CD14-positive monocyte (primary cell): ENCODE results near the gene CMTM5. TPM values are rescaled to one million over a fixed set of nuclear protein-coding genes. Genes with fewer than 3 reads are reported as not detected.

Source experiments
- DNase-seq, 3 donors: peaks; one replicate each; pipeline ENCODE4 v3.0.0-alpha.2; 2011 to 2022
- H2AFZ ChIP-seq: 2 replicates; pipeline ENCODE4 v1.6.0; 2012; ENCODE audit warnings: mild to moderate bottlenecking, low read depth, low read length, inconsistent platforms; ENCODE audit not compliant: insufficient read depth, poor library complexity, severe bottlenecking
- H3K27ac ChIP-seq, 2 donors: 1 replicate in 1 of 2; 2 replicates in 1 of 2; pipeline ENCODE4 v1.5.1; 2012 to 2013; ENCODE audit warnings: low read length in 2 of 2, control low read depth in 1 of 2, inconsistent platforms in 1 of 2, low read depth in 1 of 2, mild to moderate bottlenecking in 1 of 2
- H3K27me3 ChIP-seq, 2 donors: one replicate each; pipeline versions ENCODE4 v1.6.0 to v1.6.1; 2011 to 2013; ENCODE audit warnings: low read length in 2 of 2; ENCODE audit not compliant: control insufficient read depth in 2 of 2, insufficient read depth in 2 of 2
- H3K36me3 ChIP-seq, 2 donors: replicated peaks in 1 of 2; 1 replicate in 1 of 2; 2 replicates in 1 of 2; pipeline versions ENCODE4 v1.5.1 to v1.6.1; 2012 to 2013; ENCODE audit warnings: low read length in 2 of 2, control low read depth in 1 of 2, inconsistent platforms in 1 of 2, mild to moderate bottlenecking in 1 of 2; ENCODE audit not compliant: insufficient read depth in 2 of 2, control insufficient read depth in 1 of 2
- H3K4me1 ChIP-seq, 2 donors: 1 replicate in 1 of 2; 2 replicates in 1 of 2; pipeline versions ENCODE4 v1.5.1 to v1.6.1; 2012 to 2013; ENCODE audit warnings: low read length in 2 of 2, control low read depth in 1 of 2, inconsistent platforms in 1 of 2, mild to moderate bottlenecking in 1 of 2, moderate library complexity in 1 of 2; ENCODE audit not compliant: insufficient read depth in 2 of 2, control insufficient read depth in 1 of 2
- H3K4me2 ChIP-seq: replicated peaks from 2 replicates; pipeline ENCODE3; 2012; ENCODE audit warnings: low read length, moderate library complexity, mild to moderate bottlenecking; ENCODE audit not compliant: poor library complexity, severe bottlenecking; ENCODE audit errors: extremely low read depth
- H3K4me3 ChIP-seq, 3 experiments: fragments of 200-600 bp in 1 of 3; sonication (generic) in 1 of 3; replicated peaks in 1 of 3; 1 replicate in 2 of 3; 2 replicates in 1 of 3; pipeline ENCODE4 v1.5.1; 2011 to 2013; ENCODE audit warnings: low read length in 3 of 3, mild to moderate bottlenecking in 3 of 3, control low read depth in 2 of 3, low read depth in 2 of 3, inconsistent platforms in 1 of 3, moderate library complexity in 1 of 3
- H3K79me2 ChIP-seq: 2 replicates; pipeline ENCODE4 v1.6.0; 2012; ENCODE audit warnings: mild to moderate bottlenecking, control low read depth, inconsistent platforms, low read length, moderate library complexity; ENCODE audit not compliant: insufficient read depth
- H3K9ac ChIP-seq: 2 replicates; pipeline ENCODE4 v1.6.0; 2017; ENCODE audit warnings: low read length, mild to moderate bottlenecking; ENCODE audit not compliant: insufficient read depth, poor library complexity, severe bottlenecking
- H3K9me3 ChIP-seq, 2 donors: replicated peaks in 1 of 2; 1 replicate in 1 of 2; 2 replicates in 1 of 2; pipeline versions ENCODE4 v1.5.1 to v1.6.1; 2012 to 2013; ENCODE audit warnings: low read length in 2 of 2, control low read depth in 1 of 2; ENCODE audit not compliant: control insufficient read depth in 1 of 2, insufficient read depth in 1 of 2
- H4K20me1 ChIP-seq: 2 replicates; pipeline ENCODE4 v1.6.0; 2012; ENCODE audit warnings: mild to moderate bottlenecking, low read length, control low read depth, moderate library complexity; ENCODE audit not compliant: insufficient read depth
- H3K27ac Mint-ChIP-seq, 7 donors: one replicate each; pipeline ENCODE4 v1.8.0; 2020; ENCODE audit warnings: mild to moderate bottlenecking in 7 of 7, mixed read lengths in 7 of 7, moderate library complexity in 6 of 7, inconsistent platforms in 2 of 7
- H3K27me3 Mint-ChIP-seq, 3 donors: one replicate each; pipeline ENCODE4 v1.8.0; 2021 to 2022; ENCODE audit warnings: low read depth in 3 of 3, mild to moderate bottlenecking in 3 of 3, mixed read lengths in 3 of 3, moderate library complexity in 3 of 3, inconsistent platforms in 1 of 3
- H3K36me3 Mint-ChIP-seq, 2 donors: one replicate each; pipeline ENCODE4 v1.8.0; 2020; ENCODE audit warnings: mixed read lengths in 2 of 2, inconsistent platforms in 1 of 2, mild to moderate bottlenecking in 1 of 2
- H3K4me1 Mint-ChIP-seq: one replicate; pipeline ENCODE4 v1.8.0; 2020; ENCODE audit warnings: mild to moderate bottlenecking, mixed read lengths
- H3K4me3 Mint-ChIP-seq, 2 donors: one replicate each; pipeline ENCODE4 v1.8.0; 2020; ENCODE audit warnings: mild to moderate bottlenecking in 2 of 2, mixed read lengths in 2 of 2, moderate library complexity in 1 of 2
- H3K9me3 Mint-ChIP-seq, 7 donors: one replicate each; pipeline ENCODE4 v1.8.0; 2020 to 2022; ENCODE audit warnings: mixed read lengths in 7 of 7, mild to moderate bottlenecking in 6 of 7, moderate library complexity in 6 of 7, inconsistent platforms in 2 of 7
- CTCF ChIP-seq: fragments of 200-600 bp; IDR thresholded peaks from one replicate; pipeline ENCODE4 v1.8.0; 2022; ENCODE audit warnings: antibody characterized with exemption, mild to moderate bottlenecking
- WGBS: methylation state at CpG from one replicate; pipeline ENCODE4 v1.1.5; 2013; ENCODE audit warnings: missing lambda C conversion rate; ENCODE audit not compliant: insufficient coverage; 5-methylcytosine and 5-hydroxymethylcytosine counted together
- intact Hi-C, 2 donors: fragments of 100-400 bp; cut with micrococcal nuclease; formaldehyde crosslinking; loops; one replicate each; pipeline versions ENCODE4 v1.15.0 to v1.15.1; 2023
- polyA plus RNA-seq, 3 donors: library from polyadenylated mRNA; depleted of rRNA in 1 of 3; unstranded in 2 of 3; stranded (reverse) in 1 of 3; fragments of 300-500 nt in 2 of 3; fragments of >200 nt in 1 of 3; fragmentation: Illumina TruSeq in 2 of 3; gene quantifications; 1 replicate in 2 of 3; 2 replicates in 1 of 3; pipeline ENCODE4 v1.2.3, GENCODE V29; 2012 to 2021

CMTM5 gene
- polyA plus RNA-seq, 3 donors = 0.93 to 1.1 TPM; not detected in 1

DNA sequence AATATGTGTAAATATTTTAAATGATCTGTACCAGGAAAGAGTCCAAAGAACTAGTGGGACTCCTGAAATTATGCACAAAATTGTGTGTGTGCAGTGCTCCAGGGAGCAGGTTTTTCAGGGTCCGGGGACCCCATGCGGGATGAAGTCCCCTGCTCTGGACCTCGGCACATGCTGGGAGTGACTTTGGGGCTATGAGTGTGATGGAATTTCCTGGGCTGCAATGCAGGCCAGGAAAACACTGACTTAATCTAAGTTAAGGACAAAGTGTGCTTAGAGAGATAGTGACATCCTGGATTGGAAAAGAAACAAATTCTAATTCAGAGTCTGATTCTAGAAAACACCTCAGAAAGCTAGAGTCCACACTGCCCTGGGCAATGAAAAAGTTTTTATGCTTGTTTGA lies 37.4 kb downstream of the CMTM5 start:
- Mint-ChIP-seq H3K4me3 (no peak overlapping the region), H3K27ac (no peak overlapping the region), H3K9me3 (no peaks in the 10 kb centered on the region), H3K36me3 (no peaks in the 10 kb centered on the region), H3K27me3 (peaks cover 5 to 15% (median 6%) of the 10 kb centered on the region in 3 donors), H3K4me1 (no peaks in the 10 kb centered on the region)
- H4K20me1 ChIP-seq = no peaks in the 10 kb centered on the region
- no peaks in the 10 kb centered on the region for H3K27me3 ChIP-seq
- no peak overlapping the region for H3K4me3 ChIP-seq
- H2AFZ ChIP-seq = no peak overlapping the region
- no peaks in the 10 kb centered on the region for H3K79me2 ChIP-seq
- TF ChIP-seq CTCF = no peak
- no peak overlapping the region for H3K9ac ChIP-seq
- DNase-seq = no peak
- intact Hi-C loops = no loop called here
- no peaks in the 10 kb centered on the region for H3K4me1 ChIP-seq
- WGBS = 90% methylated on average over 3 of the region's 3 CpGs
- no peaks in the 10 kb centered on the region for H3K36me3 ChIP-seq
- H3K9me3 ChIP-seq = no peaks in the 10 kb centered on the region
- no peak overlapping the region for H3K27ac ChIP-seq
- no peak overlapping the region for H3K4me2 ChIP-seq

- Histone ChIP-seq H4K20me1 (no peaks in the 10 kb centered on the region), H3K27ac (no peak overlapping the region), H3K9me3 (no peaks in the 10 kb centered on the region), H3K4me3 (no peak overlapping the region), H3K9ac (no peak overlapping the region), H3K27me3 (no peaks in the 10 kb centered on the region), H2AFZ (no peak overlapping the region), H3K4me1 (no peaks in the 10 kb centered on the region), H3K79me2 (no peaks in the 10 kb centered on the region), H3K36me3 (no peaks in the 10 kb centered on the region), H3K4me2 (no peak overlapping the region)
- no peaks in the 10 kb centered on the region for H3K4me1 Mint-ChIP-seq
- no peak for DNase-seq
- peak overlapping the region in 1 of 7 donors; percentile 5 for H3K27ac Mint-ChIP-seq
- H3K4me3 Mint-ChIP-seq = no peak overlapping the region
- peaks cover 6 to 15% (median 7%) of the 10 kb centered on the region in 3 donors for H3K27me3 Mint-ChIP-seq
- 96% methylated on average over 36 of the region's 39 CpGs for WGBS
- no peaks in the 10 kb centered on the region for H3K36me3 Mint-ChIP-seq
- intact Hi-C loops = no loop called here
- TF ChIP-seq CTCF = no peak
- no peaks in the 10 kb centered on the region for H3K9me3 Mint-ChIP-seq
Observed at GRCh38 chr14:23414906-23415820, 38.3 kb downstream of the CMTM5 start.
